Thyroid gland (tissue), 4 donors: Measurements from ENCODE around the gene UQCR11. TPM values are rescaled to one million over a fixed set of nuclear protein-coding genes. Genes with fewer than 3 reads are reported as not detected.

Experiments
- DNase-seq, 2 donors: peaks; one replicate each; pipeline ENCODE4 v3.0.0-alpha.2; 2019
- H3K27ac ChIP-seq, 3 donors: fragments of 200-600 bp; sonication (generic); 1 replicate in 2 of 3; 2 replicates in 1 of 3; pipeline ENCODE4 v1.5.1; 2016 to 2019; ENCODE audit warnings: mild to moderate bottlenecking in 1 of 3, moderate library complexity in 1 of 3
- H3K27me3 ChIP-seq: fragments of 200-600 bp; sonication (generic); one replicate; pipeline ENCODE4 v1.5.1; 2019
- H3K36me3 ChIP-seq, 2 donors: fragments of 200-600 bp; sonication (generic); one replicate each; pipeline ENCODE4 v1.5.1; 2016 to 2019
- H3K4me1 ChIP-seq, 2 donors: fragments of 200-600 bp; sonication (generic); one replicate each; pipeline ENCODE4 v1.5.1; 2017 to 2019
- H3K4me3 ChIP-seq, 3 donors: fragments of 200-600 bp; sonication (generic); replicated peaks in 1 of 3; 1 replicate in 2 of 3; 2 replicates in 1 of 3; pipeline ENCODE4 v1.5.1; 2016; ENCODE audit warnings: mild to moderate bottlenecking in 1 of 3
- H3K9me3 ChIP-seq: fragments of 200-600 bp; sonication (generic); one replicate; pipeline ENCODE4 v1.5.1; 2017
- POLR2A ChIP-seq, 2 donors: fragments of 450-650 bp; IDR thresholded peaks; one replicate each; pipeline ENCODE4 v1.6.1; 2017; ENCODE audit warnings: antibody characterized with exemption in 2 of 2, mild to moderate bottlenecking in 2 of 2, moderate library complexity in 1 of 2
- WGBS, 2 donors: methylation state at CpG; one replicate each; pipeline ENCODE4 v1.1.5; 2017; 5-methylcytosine and 5-hydroxymethylcytosine counted together
- intact Hi-C: fragments of 100-400 bp; cut with DNase I; formaldehyde crosslinking; loops from one replicate; pipeline ENCODE4 v1.15.1; 2023
- total RNA-seq, 4 donors: library from RNA; depleted of rRNA; stranded (reverse); fragments of >200 nt; gene quantifications; one replicate each; pipeline ENCODE4 v1.2.3, GENCODE V29; 2016
- TF ChIP-seq, protein P1 (sequence below), 6 experiments: fragments of 200-600 bp in 3 of 6; fragments of 450-650 bp in 3 of 6; sonication (generic) in 3 of 6; IDR thresholded peaks; one replicate each; pipeline ENCODE4 v1.5.1; 2016 to 2019; ENCODE audit warnings: antibody characterized with exemption in 6 of 6, mild to moderate bottlenecking in 2 of 6, inconsistent platforms in 1 of 6, moderate library complexity in 1 of 6

Gene UQCR11
- total RNA-seq, 4 donors from 2014 or later, result 52.0 to 154 (median 61.9) TPM

DNA sequence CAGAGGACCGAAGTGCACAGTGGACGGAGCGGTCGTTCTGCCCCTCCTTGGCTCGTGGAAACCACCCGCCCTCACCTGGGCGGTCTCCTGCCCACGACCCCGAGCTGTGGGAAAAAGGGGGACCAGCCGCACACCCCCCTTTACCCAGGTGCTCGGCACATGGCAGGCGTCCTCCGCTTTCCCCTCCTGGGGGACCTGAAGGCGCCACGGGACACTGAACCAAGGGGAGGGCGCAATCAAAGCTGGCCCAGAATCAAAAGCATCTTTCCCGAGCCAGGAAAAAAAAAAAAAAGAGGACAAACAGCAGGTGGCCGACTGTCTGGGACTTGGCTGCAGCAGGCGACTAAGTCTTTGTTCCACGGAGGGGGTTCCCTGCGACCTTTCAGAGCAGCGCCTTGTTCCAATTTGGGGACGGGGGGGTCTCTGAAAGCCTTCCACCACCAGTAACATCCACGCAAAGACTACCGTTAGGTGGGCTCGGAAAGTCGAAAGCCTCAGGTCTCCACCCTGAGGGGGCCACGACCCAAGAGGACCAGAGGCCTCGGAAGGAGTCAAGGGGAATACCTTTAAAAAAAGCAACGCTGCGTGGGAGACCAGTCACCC, 13.7 kb downstream of the UQCR11 start:
- intact Hi-C loops, result no loop called here
- TF ChIP-seq, protein P1, sequence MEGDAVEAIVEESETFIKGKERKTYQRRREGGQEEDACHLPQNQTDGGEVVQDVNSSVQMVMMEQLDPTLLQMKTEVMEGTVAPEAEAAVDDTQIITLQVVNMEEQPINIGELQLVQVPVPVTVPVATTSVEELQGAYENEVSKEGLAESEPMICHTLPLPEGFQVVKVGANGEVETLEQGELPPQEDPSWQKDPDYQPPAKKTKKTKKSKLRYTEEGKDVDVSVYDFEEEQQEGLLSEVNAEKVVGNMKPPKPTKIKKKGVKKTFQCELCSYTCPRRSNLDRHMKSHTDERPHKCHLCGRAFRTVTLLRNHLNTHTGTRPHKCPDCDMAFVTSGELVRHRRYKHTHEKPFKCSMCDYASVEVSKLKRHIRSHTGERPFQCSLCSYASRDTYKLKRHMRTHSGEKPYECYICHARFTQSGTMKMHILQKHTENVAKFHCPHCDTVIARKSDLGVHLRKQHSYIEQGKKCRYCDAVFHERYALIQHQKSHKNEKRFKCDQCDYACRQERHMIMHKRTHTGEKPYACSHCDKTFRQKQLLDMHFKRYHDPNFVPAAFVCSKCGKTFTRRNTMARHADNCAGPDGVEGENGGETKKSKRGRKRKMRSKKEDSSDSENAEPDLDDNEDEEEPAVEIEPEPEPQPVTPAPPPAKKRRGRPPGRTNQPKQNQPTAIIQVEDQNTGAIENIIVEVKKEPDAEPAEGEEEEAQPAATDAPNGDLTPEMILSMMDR (IDR thresholded peaks at IDR 0.05), result no peak
- TF ChIP-seq POLR2A (IDR thresholded peaks at IDR 0.05), result no peak
- H3K27ac ChIP-seq, result peak overlapping the region in 2 of 3 donors; percentile 65 to 86
- H3K36me3 ChIP-seq, result peaks cover 0 to 2% of the 10 kb centered on the region in 2 donors
- H3K4me3 ChIP-seq, result peak overlapping the region; percentile 14 to 83 (median 71)
- 0 to 4% methylated on average over 25 to 31 of the region's 31 CpGs for WGBS, 2 donors
- no peaks in the 10 kb centered on the region for H3K9me3 ChIP-seq
- no peaks in the 10 kb centered on the region for H3K27me3 ChIP-seq
- DNase-seq, result peak; percentile 15 to 36
- H3K4me1 ChIP-seq, result peaks cover 20 to 22% of the 10 kb centered on the region in 2 donors

DNA sequence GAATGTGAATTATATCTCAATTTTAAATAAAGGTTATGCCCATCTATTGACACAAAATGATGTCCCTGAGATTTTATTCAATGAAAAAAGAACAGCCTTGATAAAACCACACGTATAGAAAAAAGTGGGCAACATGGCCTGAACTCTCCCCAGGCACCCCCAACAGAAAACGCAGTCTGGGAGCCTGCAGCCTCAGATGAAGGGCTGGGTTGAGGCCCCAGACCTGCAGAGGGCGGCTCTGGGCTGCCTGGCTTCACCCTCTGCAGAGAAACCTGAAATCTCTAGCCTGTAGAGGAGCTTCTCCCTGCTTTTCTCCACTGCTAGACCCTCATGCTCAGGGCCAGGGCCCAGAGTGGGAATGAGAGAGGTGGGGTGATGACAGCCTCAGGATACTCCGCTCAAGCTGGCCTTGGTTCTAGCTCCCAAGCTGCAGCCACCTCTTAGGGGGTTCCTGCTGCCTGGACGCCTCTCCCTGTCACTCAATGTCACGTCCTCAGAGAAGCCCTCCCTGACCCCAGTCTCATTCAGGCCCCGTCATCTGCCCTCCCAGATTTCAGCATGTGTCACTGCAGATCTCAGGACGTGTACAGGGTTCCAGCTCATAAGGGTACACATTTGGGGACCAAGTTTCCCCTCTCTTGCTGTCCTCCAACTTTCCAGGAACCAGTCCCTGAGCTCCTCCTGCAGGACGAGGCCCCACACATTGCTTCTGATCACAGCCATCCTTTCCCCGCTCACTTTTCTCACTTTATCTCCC, 14.4 kb downstream of the UQCR11 start:
- no peak overlapping the region for H3K27ac ChIP-seq

DNA sequence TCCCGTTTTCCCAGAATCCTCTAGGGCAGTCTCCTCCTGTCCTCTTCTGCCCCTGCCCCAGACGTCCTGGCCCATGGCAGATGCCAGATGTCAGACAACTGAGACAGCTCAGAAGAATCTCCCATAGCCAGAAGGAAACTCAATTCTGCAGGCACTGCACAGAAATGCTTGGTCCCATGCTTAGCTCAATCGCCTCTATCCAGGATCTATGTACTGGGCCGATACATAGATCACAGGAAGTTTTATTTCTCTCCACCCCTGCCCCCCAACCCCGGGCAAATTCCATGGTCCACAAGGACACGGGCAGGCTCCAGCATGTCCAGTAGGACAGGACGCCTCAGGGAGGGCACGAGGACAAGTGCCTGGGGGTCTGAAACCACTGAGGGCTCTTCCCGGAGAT, 17.4 kb downstream of the UQCR11 start:
- 73 to 77% methylated on average over 9 of the region's 9 CpGs for WGBS, 2 donors
- intact Hi-C loops, result no loop called here
- H3K4me3 ChIP-seq, result no peak overlapping the region
- H3K27me3 ChIP-seq, result no peaks in the 10 kb centered on the region
- no peaks in the 10 kb centered on the region for H3K9me3 ChIP-seq
- TF ChIP-seq, protein P1 (IDR thresholded peaks at IDR 0.05), result no peak
- no peak for TF ChIP-seq POLR2A (IDR thresholded peaks at IDR 0.05)
- no peak for DNase-seq
- peaks cover 15% of the 10 kb centered on the region in 2 donors for H3K4me1 ChIP-seq
- H3K36me3 ChIP-seq, result peaks cover 7 to 17% of the 10 kb centered on the region in 2 donors
- no peak overlapping the region for H3K27ac ChIP-seq

More for the DNA sequence above, 14.4 kb downstream of the UQCR11 start:
- Histone ChIP-seq H3K36me3 (no peaks in the 10 kb centered on the region), H3K9me3 (no peaks in the 10 kb centered on the region), H3K4me1 (peaks cover 20 to 22% of the 10 kb centered on the region in 2 donors), H3K27me3 (no peaks in the 10 kb centered on the region), H3K4me3 (peak overlapping the region in 1 of 3 donors; percentile 83)
- intact Hi-C loops, result no loop called here
- TF ChIP-seq, protein P1 (IDR thresholded peaks at IDR 0.05), result no peak
- no peak for TF ChIP-seq POLR2A (IDR thresholded peaks at IDR 0.05)
- DNase-seq, result no peak
- WGBS, 2 donors, result 46% methylated on average over 10 of the region's 10 CpGs

DNA sequence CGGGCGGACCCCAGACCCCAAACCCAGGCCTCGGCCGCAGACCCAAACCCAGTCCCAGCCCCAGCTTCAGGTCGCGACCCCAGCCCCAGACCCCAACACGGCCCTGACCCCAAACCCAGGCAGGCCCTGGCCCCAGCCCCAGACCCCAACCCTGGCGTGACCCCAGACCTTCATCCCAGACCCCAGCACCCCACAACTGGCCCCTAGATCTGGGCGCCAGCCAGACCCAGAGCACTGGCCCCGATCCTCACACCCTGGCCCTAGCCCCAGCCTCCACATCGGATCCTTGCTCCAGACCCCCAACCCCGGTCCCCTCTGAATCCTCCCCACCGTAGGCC, 20.1 kb downstream of the UQCR11 start:
- H3K4me3 ChIP-seq, result no peak overlapping the region
- no peaks in the 10 kb centered on the region for H3K27me3 ChIP-seq
- intact Hi-C loops, result no loop called here
- no peak overlapping the region for H3K27ac ChIP-seq
- TF ChIP-seq POLR2A (IDR thresholded peaks at IDR 0.05), result no peak
- TF ChIP-seq, protein P1 (IDR thresholded peaks at IDR 0.05), result no peak
- WGBS, 2 donors, result 88 to 92% methylated on average over 4 to 10 of the region's 13 CpGs
- H3K36me3 ChIP-seq, result peaks cover 32 to 40% of the 10 kb centered on the region in 2 donors
- DNase-seq, result no peak
- H3K9me3 ChIP-seq, result no peaks in the 10 kb centered on the region
- no peaks in the 10 kb centered on the region for H3K4me1 ChIP-seq
